ENCODE data around the gene WNT10A. TPM values are rescaled to one million over a fixed set of nuclear protein-coding genes. Genes with fewer than 3 reads are reported as not detected.

WNT10A gene
- total and polyA plus RNA-seq, 2 donors (not counting 1 experiment from before 2014, with no cell fraction given), result 15.2 to 36.6 TPM

DNA sequence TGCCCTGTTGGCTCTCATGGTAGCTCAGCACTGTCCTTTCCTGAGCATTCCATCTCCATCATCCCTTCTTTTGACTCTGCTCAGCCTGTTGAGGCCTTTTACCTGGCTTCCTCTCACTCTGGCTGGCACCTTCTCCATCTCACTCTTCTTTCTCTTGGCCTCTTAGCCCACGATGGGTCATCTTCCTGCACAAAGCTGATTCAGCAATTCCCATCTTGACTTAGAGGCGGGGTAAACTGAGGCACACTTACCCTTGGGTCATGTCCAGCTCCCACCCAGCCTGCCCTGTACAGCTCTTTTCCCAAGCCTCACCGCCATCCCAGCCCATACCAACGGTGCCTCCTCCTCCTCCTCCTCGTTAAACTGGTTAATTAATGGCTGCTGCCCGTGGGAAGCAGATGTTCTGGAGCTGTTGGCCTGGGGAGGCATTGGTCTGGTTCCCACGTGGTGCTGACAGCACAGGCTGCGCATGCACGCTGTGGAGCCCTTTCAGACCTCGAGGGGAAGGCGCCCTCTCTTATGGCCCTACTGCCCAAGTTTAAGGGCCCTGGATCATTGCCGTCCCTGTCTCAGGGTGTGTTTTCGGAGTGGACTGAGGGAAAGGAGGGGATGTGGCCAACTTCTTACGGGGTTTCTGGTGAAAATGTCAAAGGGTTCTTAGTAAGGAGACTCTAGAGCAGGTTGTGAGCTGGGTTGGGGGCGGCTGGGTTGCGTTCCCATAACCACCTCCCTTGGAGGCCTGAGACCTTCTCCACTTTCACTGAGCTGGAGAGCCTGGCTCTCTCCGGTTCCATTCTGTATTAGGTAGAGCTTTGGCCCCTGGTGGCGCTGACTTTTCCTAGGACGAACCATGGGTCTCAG lies 10.9 kb downstream of the WNT10A start:
- 91% methylated on average over 15 of the region's 19 CpGs for WGBS (ENCODE audit: insufficient coverage)
- POLR2A ChIA-PET, result interaction anchor here (0.6 to 9.4 kb wide), 3 partner anchors 11 to 388 kb away, joined by 3 to 490 read pairs (median 3); partner anchors contain the start of genes DNAJB2 and WNT10A
- peaks cover 69% of the 10 kb centered on the region for H3K4me1 Mint-ChIP-seq
- peak overlapping the region; percentile 32 for H3K4me3 Mint-ChIP-seq
- peak overlapping the region; percentile 90 for H3K4me2 ChIP-seq (replicated peaks; ENCODE audit: low read depth, low read length, poor library complexity, severe bottlenecking)
- ATAC-seq (ENCODE audit: low read depth), result no peak
- H3K36me3 ChIP-seq (replicated peaks in 1 of 2; ENCODE audit: control extremely low read depth in 1 of 2, control insufficient read depth in 1 of 2, extremely low read depth in 1 of 2, insufficient read depth in 2 of 2, low read length in 1 of 2), result peaks cover 0 to 6% of the 10 kb centered on the region in 2 experiments
- DNase-seq, result no peak
- peak overlapping the region; percentile 92 to 96 for H3K27ac ChIP-seq (ENCODE audit: low read length in 2 of 2)
- no peak overlapping the region for H3K4me3 ChIP-seq (ENCODE audit: control extremely low read depth in 1 of 5, extremely low read depth in 1 of 5, insufficient read depth in 1 of 5, low read depth in 2 of 5, low read length in 4 of 5)
- no peak overlapping the region for H2AFZ ChIP-seq (ENCODE audit: insufficient read depth, low read depth, low read length, poor library complexity, severe bottlenecking)
- peaks cover 0 to 3% (median 0%) of the 10 kb centered on the region in 3 donors for H3K9me3 ChIP-seq (ENCODE audit: control extremely low read depth in 1 of 3, control insufficient read depth in 2 of 3, insufficient read depth in 1 of 3, low read length in 2 of 3)
- no peak overlapping the region for H3K9ac ChIP-seq (ENCODE audit: low read length)
- no peaks in the 10 kb centered on the region for H3K9me3 Mint-ChIP-seq (ENCODE audit: insufficient read depth)
- intact Hi-C loops (cut with micrococcal nuclease), result loop anchor here (1.0 kb wide), 1 partner anchor 11 kb away; the partner anchor contains the start of gene WNT10A
- H3K27me3 ChIP-seq (replicated peaks in 1 of 4; ENCODE audit: control extremely low read depth in 1 of 4, control insufficient read depth in 3 of 4, insufficient read depth in 4 of 4, low read length in 3 of 4), result no peaks in the 10 kb centered on the region
- CTCF ChIA-PET, result interaction anchor here (1.0 to 21.8 kb wide), 2 partner anchors 13 to 88 kb away, joined by 3 to 1627 read pairs; partner anchors contain the start of gene WNT10A
- peaks cover 7% of the 10 kb centered on the region for H3K79me2 ChIP-seq (ENCODE audit: control insufficient read depth, insufficient read depth, low read length)
- no peaks in the 10 kb centered on the region for H3K27me3 Mint-ChIP-seq
- H4K20me1 ChIP-seq (ENCODE audit: control insufficient read depth, insufficient read depth, low read length, poor library complexity, severe bottlenecking), result no peaks in the 10 kb centered on the region
- H3K27ac Mint-ChIP-seq, result peak overlapping the region; percentile 97
- peaks cover 58 to 59% of the 10 kb centered on the region in 2 donors for H3K4me1 ChIP-seq (ENCODE audit: control insufficient read depth in 2 of 2, insufficient read depth in 2 of 2, low read length in 2 of 2)
- TF ChIP-seq EZH2 (IDR thresholded peaks at IDR 0.05; ENCODE audit: borderline replicate concordance, insufficient read depth, low read depth, low read length, poor library complexity, severe bottlenecking), result no peak
- TF ChIP-seq CTCF (IDR thresholded peaks at IDR 0.05), result no peak
